Gastrocnemius medialis (tissue), 4 donors: Measurements from ENCODE around the gene NPAS3.

Experiments used
- POLR2A ChIP-seq, 2 donors: fragments of 450-650 bp; IDR thresholded peaks; one replicate each; pipeline ENCODE4 v1.6.1; 2017; ENCODE audit warnings: antibody characterized with exemption in 2 of 2, mild to moderate bottlenecking in 2 of 2, moderate library complexity in 2 of 2
- TF ChIP-seq, protein P1 (sequence below), 5 experiments: fragments of 450-650 bp in 3 of 5; fragments of 200-600 bp in 2 of 5; sonication (generic) in 2 of 5; IDR thresholded peaks in 4 of 5; conservative IDR thresholded peaks in 1 of 5; 1 replicate in 4 of 5; 2 replicates in 1 of 5; pipeline ENCODE4 v1.5.1; 2016 to 2019; ENCODE audit warnings: antibody characterized with exemption in 5 of 5, mild to moderate bottlenecking in 3 of 5, moderate library complexity in 3 of 5

DNA sequence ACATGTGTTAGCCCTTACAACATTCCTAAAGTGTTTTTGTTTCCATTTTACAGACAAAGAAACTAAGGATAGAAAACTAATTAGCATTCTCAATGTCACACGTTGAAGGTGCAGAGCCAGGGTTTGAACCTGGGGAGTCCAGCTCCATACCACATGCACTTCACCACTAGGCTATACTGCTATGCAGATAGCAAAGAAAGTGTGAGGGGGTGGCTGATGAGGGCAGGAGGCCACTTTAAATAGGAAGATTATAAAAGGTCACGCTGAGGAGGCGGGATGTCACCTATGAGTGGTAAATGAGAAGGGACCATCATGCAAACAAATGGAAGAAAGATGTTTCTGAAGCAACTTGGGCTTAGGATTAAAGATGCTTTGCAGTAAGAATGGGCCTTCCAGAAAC lies 798.3 kb downstream of the NPAS3 start:
- TF ChIP-seq, protein P1, sequence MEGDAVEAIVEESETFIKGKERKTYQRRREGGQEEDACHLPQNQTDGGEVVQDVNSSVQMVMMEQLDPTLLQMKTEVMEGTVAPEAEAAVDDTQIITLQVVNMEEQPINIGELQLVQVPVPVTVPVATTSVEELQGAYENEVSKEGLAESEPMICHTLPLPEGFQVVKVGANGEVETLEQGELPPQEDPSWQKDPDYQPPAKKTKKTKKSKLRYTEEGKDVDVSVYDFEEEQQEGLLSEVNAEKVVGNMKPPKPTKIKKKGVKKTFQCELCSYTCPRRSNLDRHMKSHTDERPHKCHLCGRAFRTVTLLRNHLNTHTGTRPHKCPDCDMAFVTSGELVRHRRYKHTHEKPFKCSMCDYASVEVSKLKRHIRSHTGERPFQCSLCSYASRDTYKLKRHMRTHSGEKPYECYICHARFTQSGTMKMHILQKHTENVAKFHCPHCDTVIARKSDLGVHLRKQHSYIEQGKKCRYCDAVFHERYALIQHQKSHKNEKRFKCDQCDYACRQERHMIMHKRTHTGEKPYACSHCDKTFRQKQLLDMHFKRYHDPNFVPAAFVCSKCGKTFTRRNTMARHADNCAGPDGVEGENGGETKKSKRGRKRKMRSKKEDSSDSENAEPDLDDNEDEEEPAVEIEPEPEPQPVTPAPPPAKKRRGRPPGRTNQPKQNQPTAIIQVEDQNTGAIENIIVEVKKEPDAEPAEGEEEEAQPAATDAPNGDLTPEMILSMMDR (IDR thresholded peaks at IDR 0.05 in 4 of 5, conservative IDR thresholded peaks at IDR 0.05 in 1 of 5) = no peak
- no peak for TF ChIP-seq POLR2A (IDR thresholded peaks at IDR 0.05)
